ENCODE results near the gene ZNF384.

The ZNF384 gene

DNA sequence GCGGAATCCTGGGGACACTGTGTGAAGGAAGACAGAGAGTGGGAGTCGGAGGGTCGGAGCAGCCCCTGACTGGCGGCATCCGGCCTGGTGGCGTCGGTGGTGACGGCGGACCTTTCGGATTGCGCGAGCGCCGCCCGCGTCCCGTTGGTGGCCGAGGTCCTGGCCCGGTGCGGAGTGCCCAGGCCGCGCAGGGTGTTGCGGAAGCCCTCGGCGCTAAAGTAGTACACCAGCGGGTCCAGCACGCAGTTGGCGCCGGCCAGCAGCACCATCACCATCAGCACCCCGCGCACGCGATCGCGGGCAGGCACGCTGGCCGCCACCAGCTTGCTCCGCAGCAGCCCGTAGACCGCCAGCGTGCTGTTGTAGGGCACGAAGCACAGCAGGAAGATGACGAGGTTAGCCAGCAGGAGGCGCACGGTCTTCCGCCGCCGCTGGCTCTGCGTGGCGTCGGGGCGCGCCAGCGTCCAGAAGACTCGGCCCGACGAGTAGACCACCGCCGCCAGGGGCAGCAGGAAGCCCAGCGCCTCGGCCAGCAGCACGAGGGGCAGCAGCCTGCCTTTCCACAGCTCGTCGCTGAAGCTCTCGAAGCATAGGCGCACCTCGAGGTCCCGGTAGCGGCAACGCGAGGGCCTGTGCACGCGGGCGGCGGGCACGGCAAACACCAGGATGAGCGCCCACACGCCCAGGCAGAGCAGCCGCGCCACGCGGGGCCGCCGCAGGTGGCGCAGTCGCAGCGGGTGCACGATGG, 68.9 kb downstream of the ZNF384 start:
- peak; percentile 38 for DNase-seq (ENCODE audit: low spot score)

DNA sequence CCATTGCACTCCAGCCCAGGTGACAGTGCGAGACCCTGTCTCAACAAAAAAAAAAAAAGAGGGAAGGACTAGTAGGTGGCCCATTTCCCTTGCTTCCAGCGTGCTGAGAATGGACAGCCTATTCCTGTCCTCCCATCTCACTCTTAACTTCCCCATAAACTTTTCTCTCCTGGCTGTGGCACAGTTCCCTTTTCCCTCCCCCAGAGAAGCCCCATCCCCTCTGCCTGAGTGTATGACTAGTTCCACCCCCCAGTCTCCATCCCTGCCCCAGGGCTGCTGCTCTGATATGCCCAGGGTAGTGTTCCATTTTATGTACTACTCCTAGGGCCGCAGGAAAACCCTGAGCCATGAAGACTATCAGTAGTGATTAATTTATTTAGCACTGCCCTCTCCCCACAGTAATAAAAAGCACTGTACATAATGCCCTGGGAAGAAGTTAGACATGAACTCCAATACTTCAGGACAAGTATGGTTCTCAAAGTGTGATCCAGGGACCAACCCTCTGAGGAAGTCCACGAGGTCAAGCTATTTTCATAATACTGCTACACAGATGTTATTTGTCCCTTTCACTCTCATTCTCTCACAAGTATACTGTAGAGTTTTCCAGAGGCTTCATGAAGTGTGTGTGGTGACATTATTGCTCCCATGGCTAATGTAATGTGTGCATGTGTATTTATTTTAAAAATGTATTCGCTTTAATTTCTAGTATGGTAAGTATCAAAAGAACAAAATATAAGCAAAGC, 70.5 kb downstream of the ZNF384 start:
- DNase-seq (ENCODE audit: low spot score): no peak

Measured in germinal center (tissue), 1 donor.